ENCODE measurements around the gene PPP2R2C. TPM values are rescaled to one million over a fixed set of nuclear protein-coding genes. Genes with fewer than 3 reads are reported as not detected.

PPP2R2C gene
- total RNA-seq, 1 experiment from 2014 or later = 9.5 TPM

GRCh38 chr4:6333301-6334202, 138.9 kb downstream of the PPP2R2C start:
- Histone ChIP-seq H3K9ac (ENCODE audit: low read length) (no peak overlapping the region), H3K9me2 (replicated peaks; ENCODE audit: low read length) (no peaks in the 10 kb centered on the region), H3K4me2 (ENCODE audit: low read length) (no peak overlapping the region), H3K9me3 (ENCODE audit: low read length) (no peaks in the 10 kb centered on the region), H3K79me2 (ENCODE audit: low read length) (no peaks in the 10 kb centered on the region), H3K4me1 (ENCODE audit: insufficient read depth, low read length) (no peaks in the 10 kb centered on the region), H3K27ac (ENCODE audit: low read length) (no peak overlapping the region), H3F3A (ENCODE audit: low read length, unreplicated experiment) (no peaks in the 10 kb centered on the region), H2AFZ (ENCODE audit: low read length) (no peak overlapping the region), H3K27me3 (ENCODE audit: low read length) (no peaks in the 10 kb centered on the region), H3K4me3 (ENCODE audit: low read length) (no peak overlapping the region), H3K36me3 (ENCODE audit: low read depth, low read length) (no peaks in the 10 kb centered on the region), H4K20me1 (ENCODE audit: low read length) (no peaks in the 10 kb centered on the region)
- peak; percentile 28 for DNase-seq
- intact Hi-C loops (cut with micrococcal nuclease) = no loop called here
- POLR2A ChIA-PET (ENCODE audit: unreplicated experiment) = no interaction called here
- TF ChIP-seq EZH2 (IDR thresholded peaks at IDR 0.05; ENCODE audit: low read length, unreplicated experiment) (no peak), EZH2phosphoT487 (IDR thresholded peaks at IDR 0.05; ENCODE audit: borderline replicate concordance, low read length) (no peak), CTCF (conservative IDR thresholded peaks at IDR 0.05; ENCODE audit: low read depth, low read length) (peak; percentile 67)
- BruUV-seq (replicated peaks) = no TSS peak
- CTCF ChIA-PET = interaction anchor here (0.6 kb wide), 1 partner anchor 430 kb away, joined by 5 read pairs; no protein-coding TSS in a partner anchor
- ATAC-seq = no peak

- H3K79me2 ChIP-seq (ENCODE audit: low read length) = no peaks in the 10 kb centered on the region
- H3K9ac ChIP-seq (ENCODE audit: low read length) = no peak overlapping the region
- intact Hi-C loops (cut with micrococcal nuclease) = loop anchor here (1.0 kb wide), 1 partner anchor 50 kb away; no protein-coding TSS in a partner anchor
- H3K9me2 ChIP-seq (replicated peaks; ENCODE audit: low read length) = no peaks in the 10 kb centered on the region
- ChIA-PET POLR2A (ENCODE audit: unreplicated experiment) (no interaction called here), CTCF (interaction anchor here (0.6 to 2.1 kb wide), 2 partner anchors 82 to 430 kb away, joined by 5 to 10 read pairs; no protein-coding TSS in a partner anchor)
- H3F3A ChIP-seq (ENCODE audit: low read length, unreplicated experiment) = no peaks in the 10 kb centered on the region
- H3K4me3 ChIP-seq (ENCODE audit: low read length) = no peak overlapping the region
- TF ChIP-seq CTCF (conservative IDR thresholded peaks at IDR 0.05; ENCODE audit: low read depth, low read length) (no peak), EZH2phosphoT487 (IDR thresholded peaks at IDR 0.05; ENCODE audit: borderline replicate concordance, low read length) (no peak), EZH2 (IDR thresholded peaks at IDR 0.05; ENCODE audit: low read length, unreplicated experiment) (no peak)
- no peaks in the 10 kb centered on the region for H3K4me1 ChIP-seq (ENCODE audit: insufficient read depth, low read length)
- H3K27ac ChIP-seq (ENCODE audit: low read length) = no peak overlapping the region
- no peak overlapping the region for H3K4me2 ChIP-seq (ENCODE audit: low read length)
- no peaks in the 10 kb centered on the region for H3K36me3 ChIP-seq (ENCODE audit: low read depth, low read length)
- no peak for DNase-seq
- no peak for ATAC-seq
- no peaks in the 10 kb centered on the region for H4K20me1 ChIP-seq (ENCODE audit: low read length)
- no peaks in the 10 kb centered on the region for H3K27me3 ChIP-seq (ENCODE audit: low read length)
- BruUV-seq (replicated peaks) = no TSS peak
- no peaks in the 10 kb centered on the region for H3K9me3 ChIP-seq (ENCODE audit: low read length)
- no peak overlapping the region for H2AFZ ChIP-seq (ENCODE audit: low read length)
Measured at GRCh38 chr4:6332669-6333050, 139.8 kb downstream of the PPP2R2C start.

All from PC-3 (cell line).